Endothelial cell of umbilical vein (primary cell): ENCODE data around the gene CENPN. TPM values are rescaled to one million over a fixed set of nuclear protein-coding genes. Genes with fewer than 3 reads are reported as not detected.

ENCODE experiments used
- BruUV-seq: library from RNA; stranded (reverse); fragments of 400-500 nt; replicated peaks from 2 replicates; lab custom pipeline; 2021; lab: Mats Ljungman, UMichigan
- CTCF ChIA-PET: fragments of 300-600, 350-600 bp; sonication (Branson Sonifier 250); formaldehyde crosslinking; loops from one replicate; lab custom pipeline; 2021; ENCODE audit warnings: antibody characterized with exemption, inconsistent platforms; lab: Charles Lee
- POLR2A ChIA-PET: fragments of 300-600, 350-600 bp; sonication (Branson Sonifier 250); formaldehyde crosslinking; loops from one replicate; lab custom pipeline; 2021; ENCODE audit warnings: antibody characterized with exemption, inconsistent platforms; lab: Charles Lee
- DNase-seq: peaks from one replicate; pipeline ENCODE4 v3.0.0-alpha.2; 2011; ENCODE audit warnings: low read depth, low spot score
- FAIRE-seq: peaks from 2 replicates; lab custom pipeline; 2011; peaks lifted over from hg19 to GRCh38; lab: Jason Lieb, UNC
- H2AFZ ChIP-seq: 2 replicates; pipeline ENCODE4 v1.6.0; 2012; ENCODE audit warnings: low read depth, low read length, control low read depth, inconsistent platforms
- H3K27ac ChIP-seq: 2 replicates; pipeline ENCODE4 v1.5.1; 2011; ENCODE audit warnings: low read depth, mild to moderate bottlenecking, control low read depth, low read length, moderate library complexity; ENCODE audit not compliant: insufficient read depth
- H3K27me3 ChIP-seq, 2 experiments: 2 replicates each; pipeline versions ENCODE4 v1.6.0 to v1.6.1; 2011; ENCODE audit warnings: low read length in 2 of 2, mixed read lengths in 1 of 2; ENCODE audit not compliant: control insufficient read depth in 2 of 2, insufficient read depth in 2 of 2
- H3K36me3 ChIP-seq, 2 experiments: 2 replicates in 1 of 2; 3 replicates in 1 of 2; pipeline ENCODE4 v1.5.1; 2011; ENCODE audit warnings: low read length in 2 of 2, mild to moderate bottlenecking in 1 of 2, moderate library complexity in 1 of 2; ENCODE audit not compliant: control insufficient read depth in 2 of 2, insufficient read depth in 2 of 2; ENCODE audit errors: extremely low read depth in 1 of 2
- H3K4me1 ChIP-seq: 3 replicates; pipeline ENCODE4 v1.5.1; 2011; ENCODE audit warnings: mild to moderate bottlenecking, low read length; ENCODE audit not compliant: control insufficient read depth, insufficient read depth; ENCODE audit errors: extremely low read depth
- H3K4me2 ChIP-seq: 2 replicates; pipeline ENCODE4 v1.6.1; 2011; ENCODE audit warnings: low read length, control low read depth, mixed read lengths; ENCODE audit not compliant: insufficient read depth
- H3K4me3 ChIP-seq, 3 experiments: fragments of 200-600 bp in 1 of 3; sonication (generic), shearing (Covaris generic) in 1 of 3; replicated peaks in 1 of 3; 2 replicates each; pipeline ENCODE4 v1.5.1; 2011 to 2016; ENCODE audit warnings: control low read depth in 3 of 3, low read length in 3 of 3, mild to moderate bottlenecking in 2 of 3, inconsistent platforms in 1 of 3, low read depth in 1 of 3, moderate library complexity in 1 of 3; ENCODE audit not compliant: insufficient read depth in 1 of 3
- H3K79me2 ChIP-seq: 2 replicates; pipeline ENCODE4 v1.6.0; 2012; ENCODE audit warnings: low read length, inconsistent platforms; ENCODE audit not compliant: control insufficient read depth, insufficient read depth
- H3K9ac ChIP-seq: replicated peaks from 2 replicates; pipeline ENCODE3; 2011; ENCODE audit warnings: low read length, control low read depth; ENCODE audit not compliant: insufficient read depth; ENCODE audit errors: extremely low read depth
- H3K9me1 ChIP-seq: replicated peaks from 3 replicates; pipeline ENCODE4 v1.6.0; 2011; ENCODE audit warnings: mild to moderate bottlenecking, low read length; ENCODE audit not compliant: control insufficient read depth, insufficient read depth; ENCODE audit errors: extremely low read depth
- H3K9me3 ChIP-seq: replicated peaks from 2 replicates; pipeline ENCODE4 v1.5.1; 2012; ENCODE audit warnings: low read length, inconsistent platforms; ENCODE audit not compliant: control insufficient read depth, insufficient read depth
- H4K20me1 ChIP-seq: replicated peaks from 2 replicates; pipeline ENCODE3; 2011; ENCODE audit warnings: mild to moderate bottlenecking, low read length; ENCODE audit not compliant: control insufficient read depth, insufficient read depth; ENCODE audit errors: extremely low read depth
- EZH2 ChIP-seq: IDR thresholded peaks from 2 replicates; pipeline ENCODE4 v1.6.1; 2012; ENCODE audit warnings: borderline replicate concordance, low read depth, mild to moderate bottlenecking, moderate library complexity, low read length, inconsistent platforms; ENCODE audit not compliant: severe bottlenecking
- FOS ChIP-seq: IDR thresholded peaks from 2 replicates; pipeline ENCODE4 v1.6.1; 2011; ENCODE audit warnings: mild to moderate bottlenecking, low read length, moderate library complexity, borderline replicate concordance; ENCODE audit not compliant: insufficient read depth
- GATA2 ChIP-seq: IDR thresholded peaks from 2 replicates; pipeline ENCODE4 v1.7.0; 2011; ENCODE audit warnings: low read depth, mild to moderate bottlenecking, moderate library complexity, mixed read lengths, low read length; ENCODE audit not compliant: insufficient read length, insufficient read depth
- JUN ChIP-seq: IDR thresholded peaks from 2 replicates; pipeline ENCODE4 v1.6.1; 2011; ENCODE audit warnings: borderline replicate concordance, low read depth; ENCODE audit not compliant: insufficient read length, insufficient read depth
- MYC ChIP-seq: IDR thresholded peaks from one replicate; pipeline ENCODE4 v1.6.1; 2011; ENCODE audit warnings: mild to moderate bottlenecking, low read depth, low read length
- POLR2A ChIP-seq: IDR thresholded peaks from 2 replicates; pipeline ENCODE4 v1.6.1; 2012; ENCODE audit warnings: low read depth, mild to moderate bottlenecking, control low read depth, low read length
- POLR2AphosphoS5 ChIP-seq: IDR thresholded peaks from 2 replicates; pipeline ENCODE4 v1.6.1; 2012; ENCODE audit warnings: low read depth, mild to moderate bottlenecking, control low read depth, low read length, moderate library complexity; ENCODE audit not compliant: insufficient read depth
- dilution Hi-C: fragments of 300-500 bp; cut with MboI; formaldehyde crosslinking; loops from one replicate; pipeline ENCODE4 v1.15.0; 2019; ENCODE audit warnings: low sequenced_read_pairs; ENCODE audit not compliant: extremely low pct_ligation_motif_present
- intact Hi-C: fragments of 100-400 bp; cut with micrococcal nuclease; formaldehyde crosslinking; loops from one replicate; pipeline ENCODE4 v1.10.0; 2022
- polyA plus RNA-seq, 4 experiments: library from polyadenylated mRNA; depleted of rRNA in 3 of 4; stranded (reverse) in 3 of 4; unstranded in 1 of 4; fragments of >200 nt; gene quantifications; 2 replicates each; pipeline versions ENCODE4 v1.2.1 to v1.2.3, GENCODE V29; 2011 to 2012; ENCODE audit warnings: missing spikeins in 1 of 4
- total RNA-seq: library from RNA; stranded (reverse); gene quantifications from 2 replicates; pipeline ENCODE4 v1.2.3, GENCODE V29; 2021
- TF ChIP-seq, protein P1 (sequence below): IDR thresholded peaks from 2 replicates; pipeline ENCODE4 v1.6.1; 2011; ENCODE audit not compliant: insufficient read depth, insufficient read length
- TF ChIP-seq, protein P2 (sequence below), 2 donors: IDR thresholded peaks; 1 replicate in 1 of 2; 2 replicates in 1 of 2; pipeline ENCODE4 v1.5.1; 2011; ENCODE audit warnings: low read length in 2 of 2, mild to moderate bottlenecking in 2 of 2, moderate library complexity in 2 of 2, control low read depth in 1 of 2, inconsistent platforms in 1 of 2, low read depth in 1 of 2; ENCODE audit not compliant: insufficient read depth in 1 of 2; ENCODE audit errors: extremely low read depth in 1 of 2

CENPN gene
- total and polyA plus RNA-seq, 2 donors (not counting 3 experiments of a cell fraction or from before 2014, with no cell fraction given), result 17.6 to 52.4 TPM

DNA sequence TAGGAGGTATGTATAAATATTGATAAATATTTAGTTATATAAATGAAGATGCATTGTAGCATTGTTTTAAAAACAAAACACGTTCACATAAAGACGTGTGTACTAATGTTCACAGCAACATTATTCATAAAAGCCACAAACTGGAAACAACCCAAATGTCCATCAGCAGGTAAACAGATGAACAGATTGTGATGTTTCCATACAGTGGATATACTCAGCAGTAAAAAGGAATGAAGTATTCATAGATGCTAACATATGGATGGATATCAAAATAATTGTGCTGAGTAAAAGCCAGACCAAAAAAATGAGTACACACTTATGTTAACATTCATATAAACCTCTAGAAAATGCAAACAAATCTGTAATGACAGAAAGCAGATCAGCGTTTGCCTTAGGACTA is 6.0 kb downstream of the CENPN start:
- Histone ChIP-seq H3K27me3 (no peaks in the 10 kb centered on the region), H3K36me3 (peaks cover 7 to 9% of the 10 kb centered on the region in 2 experiments), H2AFZ (no peak overlapping the region), H3K4me1 (peaks cover 6% of the 10 kb centered on the region), H4K20me1 (no peaks in the 10 kb centered on the region), H3K27ac (no peak overlapping the region), H3K4me2 (no peak overlapping the region), H3K4me3 (no peak overlapping the region), H3K9ac (no peak overlapping the region), H3K9me3 (no peaks in the 10 kb centered on the region), H3K9me1 (no peaks in the 10 kb centered on the region), H3K79me2 (peaks cover 39% of the 10 kb centered on the region)
- TF ChIP-seq JUN, result no peak
- TF ChIP-seq FOS, result no peak
- TF ChIP-seq, protein P1, sequence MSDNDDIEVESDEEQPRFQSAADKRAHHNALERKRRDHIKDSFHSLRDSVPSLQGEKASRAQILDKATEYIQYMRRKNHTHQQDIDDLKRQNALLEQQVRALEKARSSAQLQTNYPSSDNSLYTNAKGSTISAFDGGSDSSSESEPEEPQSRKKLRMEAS, result no peak
- TF ChIP-seq GATA2, result no peak
- no peak for TF ChIP-seq POLR2A
- TF ChIP-seq MYC, result no peak
- TF ChIP-seq EZH2, result no peak
- no peak for TF ChIP-seq POLR2AphosphoS5
- TF ChIP-seq, protein P2, sequence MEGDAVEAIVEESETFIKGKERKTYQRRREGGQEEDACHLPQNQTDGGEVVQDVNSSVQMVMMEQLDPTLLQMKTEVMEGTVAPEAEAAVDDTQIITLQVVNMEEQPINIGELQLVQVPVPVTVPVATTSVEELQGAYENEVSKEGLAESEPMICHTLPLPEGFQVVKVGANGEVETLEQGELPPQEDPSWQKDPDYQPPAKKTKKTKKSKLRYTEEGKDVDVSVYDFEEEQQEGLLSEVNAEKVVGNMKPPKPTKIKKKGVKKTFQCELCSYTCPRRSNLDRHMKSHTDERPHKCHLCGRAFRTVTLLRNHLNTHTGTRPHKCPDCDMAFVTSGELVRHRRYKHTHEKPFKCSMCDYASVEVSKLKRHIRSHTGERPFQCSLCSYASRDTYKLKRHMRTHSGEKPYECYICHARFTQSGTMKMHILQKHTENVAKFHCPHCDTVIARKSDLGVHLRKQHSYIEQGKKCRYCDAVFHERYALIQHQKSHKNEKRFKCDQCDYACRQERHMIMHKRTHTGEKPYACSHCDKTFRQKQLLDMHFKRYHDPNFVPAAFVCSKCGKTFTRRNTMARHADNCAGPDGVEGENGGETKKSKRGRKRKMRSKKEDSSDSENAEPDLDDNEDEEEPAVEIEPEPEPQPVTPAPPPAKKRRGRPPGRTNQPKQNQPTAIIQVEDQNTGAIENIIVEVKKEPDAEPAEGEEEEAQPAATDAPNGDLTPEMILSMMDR (IDR thresholded peaks at IDR 0.05; ENCODE audit: extremely low read depth in 1 of 2, insufficient read depth in 1 of 2, low read depth in 1 of 2, low read length in 2 of 2), result no peak
- FAIRE-seq (no peak), DNase-seq (no peak)
- no TSS peak for BruUV-seq
- ChIA-PET POLR2A (no interaction called here), CTCF (no interaction called here)
- dilution Hi-C loops (no loop called here), intact Hi-C loops (no loop called here)
